ENCODE data around the gene KIAA0753.

The KIAA0753 gene

GRCh38 chr17:6532441-6532885, 108.0 kb downstream of the KIAA0753 start:
- Mint-ChIP-seq H3K27me3 (no peaks in the 10 kb centered on the region), H3K9me3 (no peaks in the 10 kb centered on the region), H3K4me1 (ENCODE audit: low read depth) (no peaks in the 10 kb centered on the region), H3K36me3 (ENCODE audit: low read depth) (no peaks in the 10 kb centered on the region), H3K4me3 (no peak overlapping the region), H3K27ac (no peak overlapping the region)
- DNase-seq = no peak

- no peak for DNase-seq
- Mint-ChIP-seq H3K4me3 (no peak overlapping the region), H3K27ac (no peak overlapping the region), H3K4me1 (ENCODE audit: low read depth) (no peaks in the 10 kb centered on the region), H3K36me3 (ENCODE audit: low read depth) (no peaks in the 10 kb centered on the region), H3K27me3 (no peaks in the 10 kb centered on the region), H3K9me3 (no peaks in the 10 kb centered on the region)
Measured at GRCh38 chr17:6531575-6531974, 108.9 kb downstream of the KIAA0753 start.

- no peaks in the 10 kb centered on the region for H3K27me3 Mint-ChIP-seq
- no peak for DNase-seq
- no peaks in the 10 kb centered on the region for H3K36me3 Mint-ChIP-seq (ENCODE audit: low read depth)
- H3K4me3 Mint-ChIP-seq = no peak overlapping the region
- H3K4me1 Mint-ChIP-seq (ENCODE audit: low read depth) = no peaks in the 10 kb centered on the region
- no peak overlapping the region for H3K27ac Mint-ChIP-seq
- H3K9me3 Mint-ChIP-seq = no peaks in the 10 kb centered on the region
Measured at GRCh38 chr17:6530324-6530920, 110.1 kb downstream of the KIAA0753 start.

DNA sequence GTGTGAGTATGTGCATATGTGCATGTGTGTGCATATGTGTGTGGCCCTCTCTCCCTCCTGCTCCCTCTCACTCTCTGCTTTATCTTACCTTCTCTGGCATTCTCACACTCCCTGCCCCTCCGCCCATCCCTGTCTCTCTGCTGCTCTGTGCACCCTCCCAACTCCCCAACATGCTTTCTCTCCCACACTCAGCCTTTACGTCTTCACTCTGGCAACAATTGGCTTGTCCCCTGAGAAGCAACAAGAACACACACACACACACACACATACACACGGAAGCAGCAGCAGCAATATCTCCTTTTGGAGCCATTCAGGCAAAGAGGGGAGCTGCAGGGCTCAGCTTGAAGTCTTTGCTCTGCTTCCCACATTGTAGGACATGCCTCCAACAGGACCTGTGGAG, 112.0 kb downstream of the KIAA0753 start:
- Mint-ChIP-seq H3K9me3 (no peaks in the 10 kb centered on the region), H3K27ac (no peak overlapping the region), H3K36me3 (ENCODE audit: low read depth) (no peaks in the 10 kb centered on the region), H3K27me3 (no peaks in the 10 kb centered on the region), H3K4me1 (ENCODE audit: low read depth) (no peaks in the 10 kb centered on the region), H3K4me3 (no peak overlapping the region)
- no peak for DNase-seq
